Muscle layer of duodenum (tissue), 2 donors: ENCODE results near the gene AGPAT3.

Source experiments
- H3K27ac ChIP-seq: one replicate; pipeline ENCODE4 v1.7.0; 2013; ENCODE audit warnings: mild to moderate bottlenecking, low read length
- H3K27me3 ChIP-seq: one replicate; pipeline ENCODE4 v1.7.0; 2013; ENCODE audit warnings: low read depth, mild to moderate bottlenecking, control low read depth, low read length
- H3K36me3 ChIP-seq, 2 donors: one replicate each; pipeline ENCODE4 v1.7.0; 2013; ENCODE audit warnings: low read length in 2 of 2, control low read depth in 1 of 2, mild to moderate bottlenecking in 1 of 2; ENCODE audit not compliant: insufficient read depth in 2 of 2, control insufficient read depth in 1 of 2
- H3K4me1 ChIP-seq, 2 donors: one replicate each; pipeline ENCODE4 v1.7.0; 2013; ENCODE audit warnings: low read length in 2 of 2, mild to moderate bottlenecking in 2 of 2, control low read depth in 1 of 2, moderate library complexity in 1 of 2; ENCODE audit not compliant: insufficient read depth in 2 of 2, control insufficient read depth in 1 of 2
- H3K4me3 ChIP-seq, 2 donors: one replicate each; pipeline ENCODE4 v1.7.0; 2013; ENCODE audit warnings: low read length in 2 of 2, low read depth in 1 of 2, mild to moderate bottlenecking in 1 of 2
- H3K9me3 ChIP-seq, 2 donors: one replicate each; pipeline ENCODE4 v1.7.0; 2013; ENCODE audit warnings: low read length in 2 of 2, control low read depth in 1 of 2, mild to moderate bottlenecking in 1 of 2; ENCODE audit not compliant: control insufficient read depth in 1 of 2
- donor health status: healthy.

AGPAT3 gene

GRCh38 chr21:43987509-43987908 lies 122.5 kb downstream of the AGPAT3 start:
- Histone ChIP-seq H3K4me3 (no peak overlapping the region), H3K27me3 (no peaks in the 10 kb centered on the region), H3K9me3 (no peaks in the 10 kb centered on the region), H3K27ac (no peak overlapping the region), H3K4me1 (no peaks in the 10 kb centered on the region), H3K36me3 (peaks cover 5 to 14% of the 10 kb centered on the region in 2 donors)

- H3K36me3 ChIP-seq = peaks cover 4 to 9% of the 10 kb centered on the region in 2 donors
- H3K4me3 ChIP-seq = no peak overlapping the region
- H3K4me1 ChIP-seq = no peaks in the 10 kb centered on the region
- H3K9me3 ChIP-seq = no peaks in the 10 kb centered on the region
- H3K27me3 ChIP-seq = no peaks in the 10 kb centered on the region
- H3K27ac ChIP-seq = no peak overlapping the region
Observed at GRCh38 chr21:43988016-43988415, 123.0 kb downstream of the AGPAT3 start.

- H3K27me3 ChIP-seq = no peaks in the 10 kb centered on the region
- no peak overlapping the region for H3K27ac ChIP-seq
- no peak overlapping the region for H3K4me3 ChIP-seq
- no peaks in the 10 kb centered on the region for H3K9me3 ChIP-seq
- peaks cover 2 to 4% of the 10 kb centered on the region in 2 donors for H3K36me3 ChIP-seq
- H3K4me1 ChIP-seq = no peaks in the 10 kb centered on the region
Observed at GRCh38 chr21:43988506-43989230, 123.6 kb downstream of the AGPAT3 start.

- Histone ChIP-seq H3K4me1 (no peaks in the 10 kb centered on the region), H3K36me3 (no peaks in the 10 kb centered on the region), H3K27me3 (no peaks in the 10 kb centered on the region), H3K9me3 (no peaks in the 10 kb centered on the region), H3K4me3 (no peak overlapping the region), H3K27ac (no peak overlapping the region)
Observed at GRCh38 chr21:43989401-43989800, 124.4 kb downstream of the AGPAT3 start.

GRCh38 chr21:43991447-43991991 lies 126.5 kb downstream of the AGPAT3 start:
- H3K36me3 ChIP-seq = no peaks in the 10 kb centered on the region
- H3K27me3 ChIP-seq = no peaks in the 10 kb centered on the region
- H3K9me3 ChIP-seq = no peaks in the 10 kb centered on the region
- no peak overlapping the region for H3K4me3 ChIP-seq
- H3K27ac ChIP-seq = no peak overlapping the region
- H3K4me1 ChIP-seq = no peaks in the 10 kb centered on the region

- Histone ChIP-seq H3K9me3 (no peaks in the 10 kb centered on the region), H3K27ac (no peak overlapping the region), H3K27me3 (no peaks in the 10 kb centered on the region), H3K4me3 (no peak overlapping the region), H3K4me1 (no peaks in the 10 kb centered on the region), H3K36me3 (no peaks in the 10 kb centered on the region)
Observed at GRCh38 chr21:43992121-43992520, 127.1 kb downstream of the AGPAT3 start.

GRCh38 chr21:43993420-43993934 lies 128.5 kb downstream of the AGPAT3 start:
- H3K27ac ChIP-seq = no peak overlapping the region
- H3K4me1 ChIP-seq = no peaks in the 10 kb centered on the region
- H3K27me3 ChIP-seq = no peaks in the 10 kb centered on the region
- no peaks in the 10 kb centered on the region for H3K9me3 ChIP-seq
- H3K36me3 ChIP-seq = no peaks in the 10 kb centered on the region
- H3K4me3 ChIP-seq = no peak overlapping the region

- no peaks in the 10 kb centered on the region for H3K36me3 ChIP-seq
- no peaks in the 10 kb centered on the region for H3K4me1 ChIP-seq
- no peaks in the 10 kb centered on the region for H3K27me3 ChIP-seq
- no peak overlapping the region for H3K27ac ChIP-seq
- H3K4me3 ChIP-seq = no peak overlapping the region
- H3K9me3 ChIP-seq = no peaks in the 10 kb centered on the region
Observed at GRCh38 chr21:43994085-43994484, 129.1 kb downstream of the AGPAT3 start.

GRCh38 chr21:43994646-43995045 lies 129.6 kb downstream of the AGPAT3 start:
- Histone ChIP-seq H3K27ac (no peak overlapping the region), H3K36me3 (no peaks in the 10 kb centered on the region), H3K4me1 (no peaks in the 10 kb centered on the region), H3K9me3 (no peaks in the 10 kb centered on the region), H3K4me3 (no peak overlapping the region), H3K27me3 (no peaks in the 10 kb centered on the region)

GRCh38 chr21:43995521-43996105 lies 130.6 kb downstream of the AGPAT3 start:
- no peaks in the 10 kb centered on the region for H3K4me1 ChIP-seq
- H3K27ac ChIP-seq = no peak overlapping the region
- no peak overlapping the region for H3K4me3 ChIP-seq
- H3K36me3 ChIP-seq = no peaks in the 10 kb centered on the region
- no peaks in the 10 kb centered on the region for H3K9me3 ChIP-seq
- H3K27me3 ChIP-seq = no peaks in the 10 kb centered on the region

- no peak overlapping the region for H3K27ac ChIP-seq
- H3K4me3 ChIP-seq = no peak overlapping the region
Observed at GRCh38 chr21:43997766-43998742, 133.0 kb downstream of the AGPAT3 start.

More at GRCh38 chr21:43997766-43998742, 133.0 kb downstream of the AGPAT3 start:
- no peaks in the 10 kb centered on the region for H3K36me3 ChIP-seq
- no peaks in the 10 kb centered on the region for H3K27me3 ChIP-seq
- H3K9me3 ChIP-seq = no peaks in the 10 kb centered on the region
- H3K4me1 ChIP-seq = no peaks in the 10 kb centered on the region
